Thymus (tissue), 11 donors: ENCODE measurements around the gene SULT2A1. TPM values are rescaled to one million over a fixed set of nuclear protein-coding genes. Genes with fewer than 3 reads are reported as not detected.
"Not testable (repeated sequence)": the region's sequence is repeated elsewhere in the genome, so short reads cannot be mapped to it uniquely, and the experiment has no call there.

ENCODE experiments used
- DNase-seq, 9 donors: peaks; one replicate each; pipeline ENCODE4 v3.0.0-alpha.2; 2013; ENCODE audit warnings: low spot score in 9 of 9, low read depth in 6 of 9, missing footprints in 1 of 9
- H3K27ac ChIP-seq, 2 donors: one replicate each; pipeline ENCODE4 v1.5.1; 2013; ENCODE audit warnings: control low read depth in 1 of 2, low read depth in 1 of 2, low read length in 1 of 2, mild to moderate bottlenecking in 1 of 2, moderate library complexity in 1 of 2
- H3K27me3 ChIP-seq, 2 donors: one replicate each; pipeline ENCODE4 v1.5.1; 2013; ENCODE audit warnings: low read length in 1 of 2; ENCODE audit not compliant: control insufficient read depth in 2 of 2, insufficient read depth in 1 of 2
- H3K36me3 ChIP-seq, 2 donors: one replicate each; pipeline ENCODE4 v1.5.1; 2013; ENCODE audit warnings: low read length in 1 of 2, mild to moderate bottlenecking in 1 of 2, moderate library complexity in 1 of 2; ENCODE audit not compliant: control insufficient read depth in 2 of 2, insufficient read depth in 2 of 2
- H3K4me1 ChIP-seq, 2 donors: one replicate each; pipeline ENCODE4 v1.5.1; 2013; ENCODE audit warnings: low read length in 2 of 2; ENCODE audit not compliant: control insufficient read depth in 2 of 2, insufficient read depth in 2 of 2
- H3K4me3 ChIP-seq, 2 donors: one replicate each; pipeline ENCODE4 v1.5.1; 2013; ENCODE audit warnings: low read length in 2 of 2, control low read depth in 1 of 2, mild to moderate bottlenecking in 1 of 2
- H3K9me3 ChIP-seq, 2 donors: one replicate each; pipeline ENCODE4 v1.5.1; 2013; ENCODE audit warnings: low read length in 1 of 2, mild to moderate bottlenecking in 1 of 2; ENCODE audit not compliant: control insufficient read depth in 2 of 2, insufficient read depth in 1 of 2
- WGBS: extraction: QIAGEN DNeasy Blood & Tissue Kit; methylation state at CpG from one replicate; pipeline ENCODE4 v1.1.7; 2013; 5-methylcytosine and 5-hydroxymethylcytosine counted together
- polyA plus RNA-seq: library from polyadenylated mRNA; stranded (reverse); fragments of 200-250 nt; gene quantifications from one replicate; pipeline ENCODE4 v1.2.3, GENCODE V29; 2013
- total RNA-seq: library from RNA; stranded (reverse); fragments of 120-200 nt; gene quantifications from one replicate; pipeline ENCODE4 v1.2.4, GENCODE V29; 2013
- donor health status: healthy.

SULT2A1 gene
- total and polyA plus RNA-seq, 2 donors: 0.02 TPM; not detected in 1

- Histone ChIP-seq H3K27me3 (no peaks in the 10 kb centered on the region), H3K27ac (no peak overlapping the region), H3K4me1 (no peaks in the 10 kb centered on the region), H3K9me3 (no peaks in the 10 kb centered on the region), H3K4me3 (no peak overlapping the region), H3K36me3 (no peaks in the 10 kb centered on the region)
- WGBS: 74% methylated on average over 4 of the region's 4 CpGs
- no peak for DNase-seq
Measured at GRCh38 chr19:47896019-47896418, 9.9 kb upstream of the SULT2A1 start.

DNA sequence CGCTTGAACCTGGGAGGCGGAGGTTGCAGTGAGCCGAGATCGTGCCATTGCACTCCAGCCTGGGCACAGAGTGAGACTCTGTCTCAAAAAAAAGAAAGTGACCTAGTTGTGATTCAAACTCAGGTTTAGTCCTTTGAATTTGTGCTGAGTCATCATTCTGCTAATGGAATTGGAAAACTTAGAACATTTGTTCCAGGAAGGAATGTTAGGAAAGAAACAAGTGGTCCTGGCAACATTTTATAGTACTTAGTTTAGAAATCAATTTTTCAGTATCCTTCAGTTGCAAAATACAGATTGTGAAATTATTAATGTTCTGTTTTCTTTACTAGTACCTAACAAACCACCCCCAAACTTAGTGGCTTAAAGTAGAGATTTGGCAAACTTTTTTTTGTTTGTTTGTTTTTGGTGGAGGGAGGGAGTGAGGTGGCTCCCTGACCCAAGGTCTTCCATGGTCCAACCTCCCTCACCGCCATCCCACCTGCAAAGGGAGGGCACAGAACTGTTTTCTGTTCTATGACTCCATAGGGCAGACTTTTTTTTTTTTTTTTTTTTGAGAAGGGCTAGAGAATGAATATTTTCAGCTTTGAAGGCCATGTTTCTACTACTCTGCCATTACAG, 9.2 kb upstream of the SULT2A1 start:
- no peak for DNase-seq
- no peaks in the 10 kb centered on the region for H3K36me3 ChIP-seq
- H3K4me1 ChIP-seq: no peaks in the 10 kb centered on the region
- no peak overlapping the region for H3K27ac ChIP-seq
- WGBS: 97% methylated on average over 5 of the region's 5 CpGs
- no peaks in the 10 kb centered on the region for H3K27me3 ChIP-seq
- H3K4me3 ChIP-seq: no peak overlapping the region
- no peaks in the 10 kb centered on the region for H3K9me3 ChIP-seq

DNA sequence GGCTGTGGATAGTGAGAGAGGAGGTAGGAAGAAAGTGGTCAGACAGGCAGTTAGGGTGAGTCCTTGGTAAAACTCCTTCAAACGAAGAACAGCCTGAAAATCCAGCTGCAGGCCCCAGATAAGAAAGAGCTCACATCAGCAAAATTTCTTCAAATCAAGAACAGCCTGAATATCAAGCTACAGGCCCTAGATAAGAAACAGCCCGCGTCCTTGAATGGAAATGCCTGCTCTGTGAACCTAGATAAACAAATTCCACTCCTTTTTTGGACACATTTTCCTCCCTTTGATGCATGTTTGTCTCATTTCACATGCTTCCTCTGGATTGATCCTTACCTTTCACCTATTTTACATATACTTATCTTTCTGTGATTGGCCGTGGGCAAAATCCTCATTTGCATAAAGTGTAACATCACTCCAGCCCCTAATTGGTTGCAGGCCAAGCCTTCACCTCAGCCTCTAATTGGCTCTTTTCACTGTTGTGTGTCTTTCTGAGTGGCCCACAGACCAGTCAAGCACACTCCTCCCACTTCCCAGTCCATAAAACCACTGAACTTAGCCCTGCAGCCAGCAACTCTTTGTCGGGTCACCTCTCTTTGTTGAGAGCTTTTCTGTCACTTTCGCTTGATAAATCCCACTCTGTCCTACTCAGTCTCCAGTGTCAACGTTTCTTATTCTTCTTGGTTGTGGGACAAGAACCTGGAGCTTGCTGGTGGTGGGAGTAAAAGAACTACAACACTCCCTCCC, 6.0 kb upstream of the SULT2A1 start:
- no peaks in the 10 kb centered on the region for H3K9me3 ChIP-seq
- WGBS: 70% methylated on average over 7 of the region's 7 CpGs
- no peaks in the 10 kb centered on the region for H3K27me3 ChIP-seq
- no peak overlapping the region for H3K27ac ChIP-seq
- no peaks in the 10 kb centered on the region for H3K4me1 ChIP-seq
- no peak for DNase-seq
- H3K36me3 ChIP-seq: no peaks in the 10 kb centered on the region
- no peak overlapping the region for H3K4me3 ChIP-seq

DNA sequence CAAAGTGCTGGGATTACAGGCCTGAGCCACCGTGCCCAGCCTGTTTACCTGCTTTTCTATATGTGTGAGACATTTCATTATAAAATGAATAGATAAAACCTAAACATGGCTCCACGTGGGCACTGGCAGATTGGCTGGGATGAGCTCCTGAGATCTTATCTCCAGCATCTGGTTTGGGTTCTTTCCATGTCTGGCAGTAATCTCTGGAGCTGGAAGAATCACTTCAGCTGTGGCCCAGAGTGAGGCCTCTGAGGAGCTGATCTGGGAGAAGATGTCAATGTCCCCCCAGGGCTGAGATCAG, 5.5 kb upstream of the SULT2A1 start:
- 83% methylated on average over 2 of the region's 2 CpGs for WGBS
- H3K4me3 ChIP-seq: no peak overlapping the region
- DNase-seq: no peak
- no peak overlapping the region for H3K27ac ChIP-seq
- no peaks in the 10 kb centered on the region for H3K4me1 ChIP-seq
- no peaks in the 10 kb centered on the region for H3K9me3 ChIP-seq
- no peaks in the 10 kb centered on the region for H3K27me3 ChIP-seq
- no peaks in the 10 kb centered on the region for H3K36me3 ChIP-seq

DNA sequence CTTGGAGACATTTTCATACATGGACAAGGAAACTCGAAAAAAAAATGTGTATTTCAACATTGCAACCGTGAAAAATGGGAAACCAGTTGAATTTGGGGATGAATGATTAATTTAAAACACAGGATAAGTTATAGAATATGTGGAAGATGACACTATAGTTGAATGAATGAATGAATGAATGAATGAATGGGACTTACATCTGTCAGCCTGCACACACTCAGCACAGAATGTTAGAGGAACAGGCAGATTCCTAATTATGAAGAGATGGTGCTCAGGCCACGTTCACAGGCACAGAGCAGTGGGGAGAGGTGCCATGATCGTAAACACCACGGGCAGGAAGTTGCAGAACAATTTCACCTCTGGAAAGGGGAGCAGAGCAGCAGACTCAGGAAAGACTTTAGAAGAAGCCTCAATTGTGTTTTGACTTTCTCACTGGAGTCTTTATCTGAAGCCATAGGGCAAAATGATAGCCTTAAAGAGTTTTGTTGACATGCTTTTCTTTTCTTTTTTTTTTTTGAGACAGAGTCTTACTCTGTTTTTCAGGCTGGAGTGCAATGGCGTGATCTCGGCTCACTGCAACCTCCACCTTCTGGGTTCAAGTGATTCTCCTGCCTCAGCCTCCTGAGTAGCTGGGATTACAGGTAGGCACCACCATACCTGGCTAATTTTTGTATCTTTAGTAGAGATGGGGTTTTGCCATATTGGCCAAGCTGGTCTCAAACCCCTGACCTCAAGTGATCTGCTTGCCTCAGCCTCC, 4.9 kb upstream of the SULT2A1 start:
- Histone ChIP-seq H3K27me3 (no peaks in the 10 kb centered on the region), H3K36me3 (no peaks in the 10 kb centered on the region), H3K9me3 (no peaks in the 10 kb centered on the region), H3K4me1 (no peaks in the 10 kb centered on the region), H3K4me3 (no peak overlapping the region), H3K27ac (no peak overlapping the region)
- no peak for DNase-seq
- whole genome bisulfite sequencing: 64% methylated on average over 7 of the region's 7 CpGs

DNA sequence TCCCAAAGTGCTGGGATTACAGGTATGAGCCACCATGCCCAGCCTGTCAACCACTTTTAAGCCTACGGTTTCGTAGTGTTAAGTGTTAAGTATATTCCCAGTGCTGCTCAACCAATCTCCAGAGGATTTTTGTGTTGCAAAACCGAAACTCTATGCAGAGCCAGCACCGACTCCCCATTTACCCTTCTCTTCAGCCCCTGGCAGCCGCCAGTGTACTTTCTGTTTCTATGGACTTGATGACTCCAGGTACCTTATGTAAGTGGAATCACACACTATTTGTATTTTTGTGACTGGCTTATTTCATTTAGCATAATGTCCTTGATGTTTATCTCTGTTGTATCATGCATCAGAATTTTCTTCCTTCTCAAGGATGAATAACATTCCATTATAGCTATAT, 1.1 kb downstream of the SULT2A1 start:
- Histone ChIP-seq H3K9me3 (no peaks in the 10 kb centered on the region), H3K27me3 (no peaks in the 10 kb centered on the region), H3K27ac (no peak overlapping the region), H3K4me1 (no peaks in the 10 kb centered on the region), H3K4me3 (no peak overlapping the region), H3K36me3 (no peaks in the 10 kb centered on the region)
- DNase-seq: no peak
- WGBS: 90% methylated on average over 5 of the region's 5 CpGs

- WGBS: 93% methylated on average over 3 of the region's 3 CpGs
- Histone ChIP-seq H3K4me3 (no peak overlapping the region), H3K27me3 (no peaks in the 10 kb centered on the region), H3K4me1 (no peaks in the 10 kb centered on the region), H3K9me3 (no peaks in the 10 kb centered on the region), H3K36me3 (no peaks in the 10 kb centered on the region), H3K27ac (no peak overlapping the region)
- DNase-seq: no peak
Measured at GRCh38 chr19:47882890-47883289, 3.2 kb downstream of the SULT2A1 start.

GRCh38 chr19:47881757-47882156, 4.4 kb downstream of the SULT2A1 start:
- WGBS: 81% methylated on average over 5 of the region's 5 CpGs
- Histone ChIP-seq H3K36me3 (no peaks in the 10 kb centered on the region), H3K27ac (no peak overlapping the region), H3K9me3 (no peaks in the 10 kb centered on the region), H3K4me1 (no peaks in the 10 kb centered on the region), H3K27me3 (no peaks in the 10 kb centered on the region), H3K4me3 (no peak overlapping the region)
- DNase-seq: no peak

DNA sequence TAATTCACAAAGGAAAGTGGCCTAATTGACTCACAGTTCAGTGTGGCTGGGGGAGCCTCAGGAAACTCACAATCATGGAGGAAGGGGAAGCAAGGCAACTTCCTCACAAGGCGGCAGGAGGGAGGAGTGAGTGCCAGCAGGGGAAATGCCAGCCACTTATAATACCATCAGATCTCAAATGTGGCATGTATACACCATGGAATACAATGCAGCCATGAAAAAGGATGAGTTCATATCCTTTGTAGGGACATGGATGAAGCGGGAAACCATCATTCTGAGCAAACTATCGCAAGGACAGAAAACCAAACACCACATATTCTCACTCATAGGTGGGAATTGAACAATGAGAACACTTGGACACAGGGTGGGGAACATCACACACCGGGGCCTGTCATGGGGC, 6.7 kb downstream of the SULT2A1 start:
- not testable (repeated sequence) for H3K27me3 ChIP-seq, H3K4me1 ChIP-seq, H3K27ac ChIP-seq, DNase-seq, H3K4me3 ChIP-seq, H3K9me3 ChIP-seq, H3K36me3 ChIP-seq
- WGBS: 74% methylated on average over 4 of the region's 4 CpGs
